ENCODE data around the gene EXOSC10.

EXOSC10 gene

DNA sequence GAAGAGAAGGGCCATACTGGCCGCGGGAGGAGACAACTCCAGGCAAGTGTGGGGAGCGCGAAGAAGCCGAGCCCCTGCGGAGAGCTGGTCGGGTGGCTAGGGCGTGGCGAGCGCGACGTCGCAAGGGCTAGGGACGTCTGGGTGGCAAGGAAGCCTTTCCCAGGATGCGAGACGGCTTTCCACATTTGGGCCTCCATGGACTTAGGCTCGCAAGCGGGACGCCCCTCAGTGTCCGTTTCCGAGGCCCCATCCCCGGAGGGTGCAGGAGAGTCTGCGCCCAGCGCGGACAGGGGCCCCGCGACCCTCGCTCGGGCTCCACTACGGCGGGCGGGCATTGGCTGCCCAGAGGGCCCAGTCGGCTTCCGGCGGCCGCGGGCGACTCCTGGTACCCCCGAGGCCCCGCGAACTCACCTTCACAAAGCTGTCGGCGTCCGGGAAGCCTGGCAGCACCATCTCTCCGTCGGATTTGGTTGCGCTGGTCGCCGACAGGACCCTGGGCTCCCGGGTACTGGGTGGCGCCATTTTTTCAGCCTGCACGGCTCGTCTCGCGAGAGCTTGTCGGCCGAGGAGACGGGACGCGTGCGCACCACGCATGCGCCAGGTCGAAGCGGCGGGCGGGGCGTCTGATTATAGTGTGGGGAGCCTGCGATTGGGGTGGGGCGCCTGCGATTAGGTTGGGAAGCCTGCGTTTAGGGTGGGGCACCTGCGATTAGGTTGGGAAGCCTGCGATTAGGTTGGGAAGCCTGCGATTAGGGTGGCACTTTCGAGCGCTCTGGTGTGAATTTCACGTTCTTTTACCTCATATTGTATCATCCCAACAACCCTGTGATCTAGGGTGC, at the start of gene EXOSC10:
Gene EXOSC10 (minus strand): TSS at position 560 of the 839 bp plus-strand sequence. CDS start 38 bp downstream, at position 522.
- peak; percentile 90 for DNase-seq (ENCODE audit: low read depth)

- no peak for DNase-seq (ENCODE audit: low read depth)
Measured at GRCh38 chr1:11147197-11147770, 47.6 kb upstream of the EXOSC10 start.

DNA sequence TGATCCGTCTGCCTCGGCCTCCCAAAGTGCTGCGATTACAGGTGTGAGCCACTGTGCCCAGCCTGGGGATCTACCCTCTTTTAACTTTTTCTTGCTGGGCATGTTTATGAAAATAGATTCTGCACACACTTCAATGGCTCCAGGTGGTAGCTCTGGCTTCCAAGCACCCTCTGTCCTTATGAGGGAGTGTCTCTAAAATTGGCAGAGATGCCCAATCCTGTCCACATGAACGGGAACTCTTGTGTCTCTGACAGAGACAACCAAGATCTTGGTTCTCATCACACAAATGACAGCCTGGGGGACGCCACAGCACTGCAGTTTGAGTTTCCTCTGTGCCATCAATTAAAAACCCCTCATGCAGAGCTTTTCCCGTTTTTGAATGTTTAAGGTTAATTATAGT, 46.1 kb upstream of the EXOSC10 start:
- DNase-seq (ENCODE audit: low read depth): no peak

- DNase-seq (ENCODE audit: low read depth): no peak
Measured at GRCh38 chr1:11144570-11145256, 45.0 kb upstream of the EXOSC10 start.

GRCh38 chr1:11143907-11144306, 44.2 kb upstream of the EXOSC10 start:
- no peak for DNase-seq (ENCODE audit: low read depth)

- DNase-seq (ENCODE audit: low read depth): no peak
Measured at GRCh38 chr1:11143401-11143800, 43.7 kb upstream of the EXOSC10 start.

DNA sequence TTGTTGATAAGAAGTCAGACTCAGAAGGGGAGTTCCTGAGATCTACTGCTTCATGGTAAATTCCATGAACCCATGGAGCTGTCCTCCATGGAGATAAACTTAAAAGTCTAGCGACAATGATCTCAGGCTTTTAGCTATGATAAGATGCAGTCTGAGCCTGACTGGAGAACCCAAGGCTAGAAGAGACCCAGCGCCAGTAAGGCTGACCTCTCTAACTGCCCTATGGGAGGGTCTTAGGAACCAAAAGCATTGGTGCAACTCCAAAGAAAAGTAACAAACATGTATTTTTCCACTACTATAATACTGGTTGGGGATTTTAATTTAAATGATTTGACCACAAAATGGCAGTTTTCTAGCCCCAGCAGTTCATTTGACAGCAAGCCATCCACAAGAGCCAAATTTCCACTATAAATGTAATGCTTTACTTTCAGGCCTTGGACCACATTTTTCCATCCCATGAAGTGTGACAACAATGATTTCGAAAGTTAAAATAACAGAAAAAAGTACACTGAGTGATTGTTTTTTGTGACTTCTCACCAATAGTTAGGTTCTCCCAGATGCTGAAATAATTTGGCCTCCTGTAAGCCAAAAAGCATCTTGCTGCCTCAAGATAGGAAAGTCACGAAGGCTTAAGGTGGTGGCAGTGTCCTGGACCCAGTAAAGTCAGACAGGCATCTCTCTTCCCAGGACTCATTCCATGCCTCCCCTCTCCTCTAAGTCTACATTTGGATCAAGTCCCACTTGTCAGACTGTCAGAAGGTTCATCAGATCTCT, 43.1 kb upstream of the EXOSC10 start:
- DNase-seq (ENCODE audit: low read depth): no peak

DNA sequence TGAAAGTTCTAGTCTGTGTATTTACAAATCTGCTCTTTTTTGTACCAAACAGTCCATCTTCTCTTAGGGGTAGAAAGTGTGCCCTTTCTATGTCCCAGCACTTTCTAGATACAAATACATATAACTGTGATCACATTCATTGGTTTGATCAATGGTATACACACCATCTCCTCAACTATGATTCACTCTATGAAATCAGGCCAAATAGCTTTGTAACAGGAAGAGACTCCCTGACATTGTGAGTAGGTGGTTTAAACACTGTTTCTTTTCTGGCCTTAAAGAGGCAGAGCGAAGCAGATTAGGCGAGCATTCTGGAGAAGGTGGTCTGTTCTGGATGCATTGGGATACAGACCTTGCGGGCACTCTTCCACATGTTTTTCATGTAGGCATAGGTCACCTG, 39.3 kb upstream of the EXOSC10 start:
- DNase-seq (ENCODE audit: low read depth): no peak

DNA sequence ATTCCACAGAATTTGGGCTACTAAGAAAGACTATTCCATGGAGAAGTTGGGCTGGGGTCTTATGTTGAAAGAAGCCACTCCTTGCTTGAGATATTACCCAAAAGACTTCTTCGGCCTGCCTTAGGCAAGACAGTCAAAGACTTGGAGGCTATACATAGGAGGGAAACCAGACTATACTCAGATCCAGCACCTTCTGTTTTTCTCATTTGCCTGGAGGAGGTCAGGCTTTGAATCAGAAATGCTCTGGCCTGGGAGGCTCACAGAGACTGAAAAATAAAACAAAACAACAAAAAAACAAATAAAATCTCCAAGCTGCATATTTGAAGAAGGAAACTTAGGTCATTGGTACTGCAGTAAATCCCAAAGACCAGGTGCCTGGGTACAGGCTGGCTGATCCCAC, 38.4 kb upstream of the EXOSC10 start:
- no peak for DNase-seq (ENCODE audit: low read depth)

GRCh38 chr1:11134898-11135266, 35.2 kb upstream of the EXOSC10 start:
- DNase-seq (ENCODE audit: low read depth): no peak

GRCh38 chr1:11134251-11134897, 34.7 kb upstream of the EXOSC10 start:
- no peak for DNase-seq (ENCODE audit: low read depth)

GRCh38 chr1:11132563-11133293, 33.1 kb upstream of the EXOSC10 start:
- DNase-seq (ENCODE audit: low read depth): no peak

GRCh38 chr1:11131816-11132215, 32.1 kb upstream of the EXOSC10 start:
- DNase-seq (ENCODE audit: low read depth): no peak

- no peak for DNase-seq (ENCODE audit: low read depth)
Measured at GRCh38 chr1:11130406-11130805, 30.7 kb upstream of the EXOSC10 start.

DNA sequence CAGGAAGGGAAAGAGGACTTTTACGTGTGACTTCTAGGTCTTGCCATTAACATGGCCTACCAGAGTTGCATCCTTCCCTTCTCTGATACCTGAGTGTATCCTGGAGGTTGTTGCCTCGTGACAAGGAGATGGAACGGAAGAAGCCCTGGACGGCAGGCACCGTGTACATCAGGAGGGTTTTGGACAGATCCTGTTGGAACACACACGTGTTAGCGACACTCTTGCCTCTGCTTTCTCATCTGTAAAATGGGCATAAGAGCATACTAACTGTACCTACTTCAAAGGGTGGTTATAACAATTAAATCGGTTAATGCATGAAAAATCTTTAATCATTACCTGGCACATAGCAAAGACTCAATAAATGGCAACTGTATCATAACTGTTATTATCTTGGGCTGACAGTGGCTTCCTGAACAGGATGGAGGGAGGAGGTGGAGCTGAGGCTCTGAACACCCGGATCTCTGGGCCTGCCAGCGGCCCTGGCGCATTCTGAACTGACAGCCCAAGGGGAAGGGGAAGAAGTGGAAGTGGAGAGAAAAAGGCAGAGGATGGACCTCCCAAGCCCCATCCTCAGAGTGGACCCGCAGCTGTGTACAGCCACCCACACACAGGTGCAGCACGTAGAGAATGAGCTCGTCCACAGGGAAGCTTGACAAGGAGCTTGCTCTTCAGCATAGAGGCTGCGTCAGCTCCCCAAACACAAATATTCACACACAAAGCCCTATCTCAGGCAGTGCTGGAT, 30.2 kb upstream of the EXOSC10 start:
- DNase-seq (ENCODE audit: low read depth): no peak

DNA sequence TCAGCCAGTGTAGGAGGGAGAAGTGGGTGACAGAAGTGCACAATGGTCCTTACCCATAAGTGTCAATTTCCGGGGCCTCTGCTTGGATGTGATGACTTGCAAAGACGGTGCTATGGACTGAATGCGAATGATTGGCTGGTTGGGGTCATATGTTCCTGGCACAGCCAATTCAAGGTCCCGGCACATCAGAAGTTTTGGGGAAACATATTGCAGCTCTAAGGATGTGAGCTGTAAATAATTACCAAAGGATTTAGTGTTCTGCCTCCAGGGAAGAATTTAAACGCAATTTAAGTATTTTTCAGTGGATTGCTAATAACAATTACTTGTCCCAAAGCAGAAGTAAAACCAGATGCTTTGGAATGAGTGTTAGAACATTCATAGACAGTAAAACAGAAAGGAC, 26.9 kb upstream of the EXOSC10 start:
- DNase-seq (ENCODE audit: low read depth): no peak

GRCh38 chr1:11125931-11126330, 26.3 kb upstream of the EXOSC10 start:
- no peak for DNase-seq (ENCODE audit: low read depth)

- DNase-seq (ENCODE audit: low read depth): no peak
Measured at GRCh38 chr1:11124965-11125364, 25.3 kb upstream of the EXOSC10 start.

GRCh38 chr1:11116318-11116717, 16.6 kb upstream of the EXOSC10 start:
- no peak for DNase-seq (ENCODE audit: low read depth)

DNA sequence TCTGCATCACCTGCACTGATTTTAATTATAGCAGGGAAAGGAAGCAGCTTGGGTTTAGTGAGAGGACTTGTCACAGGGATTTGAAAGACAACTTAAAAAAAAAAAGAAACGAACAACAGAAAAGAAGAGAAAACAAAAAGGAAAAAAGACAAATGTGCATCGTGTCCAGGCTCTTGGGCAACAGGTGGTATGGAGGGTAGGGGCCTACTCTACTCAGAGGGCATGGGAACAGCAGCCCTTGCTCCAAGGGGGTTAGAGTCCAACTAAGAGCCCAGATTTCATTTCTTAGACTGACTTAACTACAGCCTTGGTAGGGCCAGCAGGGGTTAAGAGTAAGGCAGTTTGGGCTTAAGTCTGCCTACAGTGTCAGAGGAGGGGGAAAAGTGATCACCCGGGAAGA, 15.3 kb upstream of the EXOSC10 start:
- no peak for DNase-seq (ENCODE audit: low read depth)
